DND-41 (cell line): ENCODE measurements around the gene KAZN.

Source experiments
- ATAC-seq: fragments of 200-7000 bp; cut with Tn5 transposase; 3 replicates; pipeline ENCODE4 v1.9.1; 2021; ENCODE audit warnings: low read depth; ENCODE audit not compliant: insufficient read depth
- DNase-seq: peaks from one replicate; pipeline ENCODE4 v3.0.0-alpha.2; 2020
- H2AFZ ChIP-seq: 2 replicates; pipeline ENCODE4 v1.6.0; 2012; ENCODE audit warnings: low read depth, low read length
- H3K27ac ChIP-seq: 2 replicates; pipeline ENCODE4 v1.5.1; 2012; ENCODE audit warnings: low read length, inconsistent platforms
- H3K27me3 ChIP-seq: fragments of 200-600 bp; sonication (generic); 2 replicates; pipeline ENCODE4 v1.6.0; 2012; ENCODE audit warnings: low read length, mild to moderate bottlenecking, inconsistent platforms; ENCODE audit not compliant: insufficient read depth, poor library complexity
- H3K36me3 ChIP-seq: 2 replicates; pipeline ENCODE4 v1.5.1; 2012; ENCODE audit warnings: low read length, inconsistent platforms; ENCODE audit not compliant: insufficient read depth
- H3K4me1 ChIP-seq: 2 replicates; pipeline ENCODE4 v1.5.1; 2012; ENCODE audit warnings: mild to moderate bottlenecking, low read length; ENCODE audit not compliant: insufficient read depth
- H3K4me2 ChIP-seq: 2 replicates; pipeline ENCODE4 v1.6.0; 2012; ENCODE audit warnings: mild to moderate bottlenecking, moderate library complexity, low read length, inconsistent platforms; ENCODE audit not compliant: insufficient read depth
- H3K4me3 ChIP-seq, 2 experiments: fragments of 200-600 bp in 1 of 2; shearing (Covaris generic) in 1 of 2; 2 replicates each; pipeline ENCODE4 v1.5.1; 2012 to 2016; ENCODE audit warnings: inconsistent platforms in 2 of 2, low read length in 2 of 2, mild to moderate bottlenecking in 2 of 2, low read depth in 1 of 2, moderate library complexity in 1 of 2
- H3K79me2 ChIP-seq: 2 replicates; pipeline ENCODE4 v1.6.0; 2012; ENCODE audit warnings: low read length, inconsistent platforms; ENCODE audit not compliant: insufficient read depth
- H3K9ac ChIP-seq: 2 replicates; pipeline ENCODE4 v1.6.0; 2012; ENCODE audit warnings: low read depth, mild to moderate bottlenecking, inconsistent platforms, low read length, moderate library complexity
- H3K9me3 ChIP-seq: 2 replicates; pipeline ENCODE4 v1.5.1; 2012; ENCODE audit warnings: low read length, moderate library complexity, mild to moderate bottlenecking, inconsistent platforms; ENCODE audit not compliant: insufficient read depth, severe bottlenecking
- H4K20me1 ChIP-seq: 2 replicates; pipeline ENCODE4 v1.6.0; 2012; ENCODE audit warnings: low read length; ENCODE audit not compliant: insufficient read depth
- CTCF ChIP-seq: IDR thresholded peaks from 2 replicates; pipeline ENCODE4 v1.5.1; 2012; ENCODE audit warnings: borderline replicate concordance, low read length, moderate library complexity, mild to moderate bottlenecking; ENCODE audit not compliant: poor library complexity, severe bottlenecking; ENCODE audit errors: extremely low read depth
- EZH2 ChIP-seq: IDR thresholded peaks from 3 replicates; pipeline ENCODE4 v1.6.1; 2012; ENCODE audit warnings: borderline replicate concordance, low read depth, mild to moderate bottlenecking, moderate library complexity, low read length, inconsistent platforms; ENCODE audit not compliant: severe bottlenecking

Gene KAZN

GRCh38 chr1:14656384-14656937 is 58.0 kb downstream of the KAZN start:
- Histone ChIP-seq H3K27me3 (no peaks in the 10 kb centered on the region), H3K4me1 (no peaks in the 10 kb centered on the region), H3K27ac (no peak overlapping the region), H3K79me2 (no peaks in the 10 kb centered on the region), H3K9me3 (no peaks in the 10 kb centered on the region), H3K4me3 (no peak overlapping the region), H3K36me3 (no peaks in the 10 kb centered on the region), H3K9ac (no peak overlapping the region), H4K20me1 (no peaks in the 10 kb centered on the region), H3K4me2 (no peak overlapping the region), H2AFZ (no peak overlapping the region)
- DNase-seq (no peak), ATAC-seq (no peak)
- TF ChIP-seq CTCF (no peak), EZH2 (no peak)

GRCh38 chr1:14658642-14659041 is 60.2 kb downstream of the KAZN start:
- ATAC-seq (no peak), DNase-seq (no peak)
- TF ChIP-seq CTCF (no peak), EZH2 (no peak)
- Histone ChIP-seq H3K9ac (no peak overlapping the region), H3K4me1 (no peaks in the 10 kb centered on the region), H3K27ac (no peak overlapping the region), H3K36me3 (no peaks in the 10 kb centered on the region), H3K79me2 (no peaks in the 10 kb centered on the region), H3K27me3 (no peaks in the 10 kb centered on the region), H2AFZ (no peak overlapping the region), H3K9me3 (no peaks in the 10 kb centered on the region), H3K4me2 (no peak overlapping the region), H3K4me3 (no peak overlapping the region), H4K20me1 (no peaks in the 10 kb centered on the region)

- no peak for ATAC-seq
- Histone ChIP-seq H3K27me3 (no peaks in the 10 kb centered on the region), H3K4me1 (no peaks in the 10 kb centered on the region), H3K4me2 (no peak overlapping the region), H3K4me3 (no peak overlapping the region), H3K36me3 (no peaks in the 10 kb centered on the region), H3K27ac (no peak overlapping the region), H2AFZ (no peak overlapping the region), H3K9me3 (no peaks in the 10 kb centered on the region), H4K20me1 (no peaks in the 10 kb centered on the region), H3K9ac (no peak overlapping the region), H3K79me2 (no peaks in the 10 kb centered on the region)
- no peak for DNase-seq
- TF ChIP-seq CTCF (no peak), EZH2 (no peak)
These were observed 61.4 kb downstream of the KAZN start for GRCh38 chr1:14659913-14660312.

- no peaks in the 10 kb centered on the region for H3K4me1 ChIP-seq
- TF ChIP-seq CTCF, result no peak
- no peak for TF ChIP-seq EZH2
- H3K4me3 ChIP-seq, result no peak overlapping the region
- H3K27me3 ChIP-seq, result no peaks in the 10 kb centered on the region
- H3K4me2 ChIP-seq, result no peak overlapping the region
- H3K9ac ChIP-seq, result no peak overlapping the region
- no peaks in the 10 kb centered on the region for H4K20me1 ChIP-seq
- H3K36me3 ChIP-seq, result no peaks in the 10 kb centered on the region
- H3K79me2 ChIP-seq, result no peaks in the 10 kb centered on the region
- no peak overlapping the region for H3K27ac ChIP-seq
- DNase-seq (no peak), ATAC-seq (no peak)
- H3K9me3 ChIP-seq, result no peaks in the 10 kb centered on the region
- H2AFZ ChIP-seq, result no peak overlapping the region
These were observed 62.3 kb downstream of the KAZN start for GRCh38 chr1:14660801-14661200.
